ENCODE data around the gene ZPR1. TPM values are rescaled to one million over a fixed set of nuclear protein-coding genes. Genes with fewer than 3 reads are reported as not detected.

Gene ZPR1
- total RNA-seq, 1 donor from 2014 or later: 33.4 TPM

DNA sequence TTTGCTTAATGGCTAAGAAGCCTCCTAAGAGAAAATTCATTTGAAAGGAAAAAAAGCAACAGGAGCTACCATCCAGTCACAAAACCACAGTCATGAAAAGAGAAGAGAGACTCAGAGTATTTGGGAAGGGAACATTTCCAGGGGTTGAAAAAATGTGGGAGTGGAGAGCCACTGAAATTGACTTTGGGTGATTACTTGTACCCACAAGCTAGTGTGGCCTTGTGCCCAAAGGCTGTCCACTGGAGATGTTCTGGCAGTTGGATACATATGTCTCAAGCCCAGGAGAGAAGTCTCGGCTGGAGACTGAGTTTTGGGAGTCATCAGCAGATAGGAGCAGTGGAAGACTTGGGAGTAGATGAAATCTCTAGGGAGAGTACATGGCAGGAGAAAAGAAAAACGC lies 7.0 kb upstream of the ZPR1 start:
- H3K36me3 Mint-ChIP-seq (ENCODE audit: low read depth, unreplicated experiment): no peaks in the 10 kb centered on the region
- TF ChIP-seq, protein P1, sequence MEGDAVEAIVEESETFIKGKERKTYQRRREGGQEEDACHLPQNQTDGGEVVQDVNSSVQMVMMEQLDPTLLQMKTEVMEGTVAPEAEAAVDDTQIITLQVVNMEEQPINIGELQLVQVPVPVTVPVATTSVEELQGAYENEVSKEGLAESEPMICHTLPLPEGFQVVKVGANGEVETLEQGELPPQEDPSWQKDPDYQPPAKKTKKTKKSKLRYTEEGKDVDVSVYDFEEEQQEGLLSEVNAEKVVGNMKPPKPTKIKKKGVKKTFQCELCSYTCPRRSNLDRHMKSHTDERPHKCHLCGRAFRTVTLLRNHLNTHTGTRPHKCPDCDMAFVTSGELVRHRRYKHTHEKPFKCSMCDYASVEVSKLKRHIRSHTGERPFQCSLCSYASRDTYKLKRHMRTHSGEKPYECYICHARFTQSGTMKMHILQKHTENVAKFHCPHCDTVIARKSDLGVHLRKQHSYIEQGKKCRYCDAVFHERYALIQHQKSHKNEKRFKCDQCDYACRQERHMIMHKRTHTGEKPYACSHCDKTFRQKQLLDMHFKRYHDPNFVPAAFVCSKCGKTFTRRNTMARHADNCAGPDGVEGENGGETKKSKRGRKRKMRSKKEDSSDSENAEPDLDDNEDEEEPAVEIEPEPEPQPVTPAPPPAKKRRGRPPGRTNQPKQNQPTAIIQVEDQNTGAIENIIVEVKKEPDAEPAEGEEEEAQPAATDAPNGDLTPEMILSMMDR (IDR thresholded peaks at IDR 0.05; ENCODE audit: unreplicated experiment): no peak
- H3K27ac Mint-ChIP-seq (ENCODE audit: unreplicated experiment): no peak overlapping the region
- no peak for DNase-seq (ENCODE audit: low spot score)
- no peak overlapping the region for H3K4me3 Mint-ChIP-seq (ENCODE audit: unreplicated experiment)
- no peaks in the 10 kb centered on the region for H3K9me3 Mint-ChIP-seq (ENCODE audit: unreplicated experiment)
- H3K4me1 Mint-ChIP-seq (ENCODE audit: unreplicated experiment): no peaks in the 10 kb centered on the region
- peaks cover 6% of the 10 kb centered on the region for H3K27me3 Mint-ChIP-seq (ENCODE audit: unreplicated experiment)

DNA sequence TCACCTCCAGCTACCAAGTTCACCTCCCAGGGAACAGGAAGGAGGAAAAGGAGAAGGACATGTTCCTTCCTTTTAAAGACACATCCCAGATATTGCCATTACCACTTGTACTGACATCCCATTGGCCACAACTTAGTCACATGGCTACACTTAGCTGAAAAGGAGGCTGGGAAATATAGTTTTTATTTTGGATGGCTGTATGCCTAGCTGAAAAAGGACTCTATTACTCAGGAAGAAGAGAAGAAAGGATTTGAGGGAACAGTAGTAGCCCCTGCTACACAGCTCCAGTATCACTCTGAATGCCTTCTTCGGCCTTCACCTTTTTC lies 5.9 kb upstream of the ZPR1 start:
- H3K27ac Mint-ChIP-seq (ENCODE audit: unreplicated experiment): no peak overlapping the region
- no peak overlapping the region for H3K4me3 Mint-ChIP-seq (ENCODE audit: unreplicated experiment)
- H3K36me3 Mint-ChIP-seq (ENCODE audit: low read depth, unreplicated experiment): no peaks in the 10 kb centered on the region
- H3K27me3 Mint-ChIP-seq (ENCODE audit: unreplicated experiment): peaks cover 6% of the 10 kb centered on the region
- no peaks in the 10 kb centered on the region for H3K4me1 Mint-ChIP-seq (ENCODE audit: unreplicated experiment)
- no peak for DNase-seq (ENCODE audit: low spot score)
- no peaks in the 10 kb centered on the region for H3K9me3 Mint-ChIP-seq (ENCODE audit: unreplicated experiment)
- TF ChIP-seq, protein P1 (IDR thresholded peaks at IDR 0.05; ENCODE audit: unreplicated experiment): no peak

DNA sequence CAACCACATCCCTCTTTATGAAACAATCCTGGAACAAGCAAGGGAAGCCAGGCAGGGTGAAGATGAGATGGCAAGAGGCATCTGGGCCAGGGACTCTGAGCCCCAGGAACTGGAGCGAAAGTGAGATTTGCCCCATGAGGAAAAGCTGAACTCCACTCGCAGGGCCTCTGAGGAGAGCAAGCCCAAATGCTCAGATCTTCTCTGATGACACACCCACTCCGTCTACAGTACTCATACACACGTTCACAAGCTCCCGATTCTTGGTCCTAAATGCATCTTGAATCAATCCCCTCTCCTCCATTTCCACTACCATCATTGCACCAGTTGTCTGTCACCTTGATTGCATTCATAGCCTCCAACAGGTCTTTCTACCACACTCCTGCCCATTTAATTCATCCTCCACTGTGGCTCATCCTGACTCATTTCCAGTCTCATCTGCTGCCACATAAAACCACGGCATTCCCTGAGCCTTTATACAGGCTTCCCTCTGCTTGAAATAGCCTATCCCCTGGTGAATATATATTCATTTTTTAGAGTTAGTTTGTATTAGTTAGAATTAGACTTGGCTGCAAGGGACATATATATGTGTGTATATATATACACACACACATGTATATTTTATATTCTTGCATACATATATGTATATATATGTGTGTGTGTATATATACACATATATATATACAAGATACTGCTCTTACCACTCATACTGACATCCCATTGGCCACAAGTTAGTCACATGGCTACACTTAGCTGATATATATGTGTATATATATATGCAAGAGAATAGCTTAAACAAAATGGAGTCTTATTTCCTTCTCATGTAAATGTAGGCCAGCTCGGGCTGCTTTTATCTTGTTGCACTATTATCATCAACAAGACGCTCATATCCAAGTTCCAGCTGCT lies 5.3 kb upstream of the ZPR1 start:
- no peaks in the 10 kb centered on the region for H3K9me3 Mint-ChIP-seq (ENCODE audit: unreplicated experiment)
- peaks cover 10% of the 10 kb centered on the region for H3K27me3 Mint-ChIP-seq (ENCODE audit: unreplicated experiment)
- H3K27ac Mint-ChIP-seq (ENCODE audit: unreplicated experiment): no peak overlapping the region
- peaks cover 5% of the 10 kb centered on the region for H3K4me1 Mint-ChIP-seq (ENCODE audit: unreplicated experiment)
- H3K36me3 Mint-ChIP-seq (ENCODE audit: low read depth, unreplicated experiment): no peaks in the 10 kb centered on the region
- H3K4me3 Mint-ChIP-seq (ENCODE audit: unreplicated experiment): no peak overlapping the region
- TF ChIP-seq, protein P1 (IDR thresholded peaks at IDR 0.05; ENCODE audit: unreplicated experiment): no peak
- DNase-seq (ENCODE audit: low spot score): no peak

DNA sequence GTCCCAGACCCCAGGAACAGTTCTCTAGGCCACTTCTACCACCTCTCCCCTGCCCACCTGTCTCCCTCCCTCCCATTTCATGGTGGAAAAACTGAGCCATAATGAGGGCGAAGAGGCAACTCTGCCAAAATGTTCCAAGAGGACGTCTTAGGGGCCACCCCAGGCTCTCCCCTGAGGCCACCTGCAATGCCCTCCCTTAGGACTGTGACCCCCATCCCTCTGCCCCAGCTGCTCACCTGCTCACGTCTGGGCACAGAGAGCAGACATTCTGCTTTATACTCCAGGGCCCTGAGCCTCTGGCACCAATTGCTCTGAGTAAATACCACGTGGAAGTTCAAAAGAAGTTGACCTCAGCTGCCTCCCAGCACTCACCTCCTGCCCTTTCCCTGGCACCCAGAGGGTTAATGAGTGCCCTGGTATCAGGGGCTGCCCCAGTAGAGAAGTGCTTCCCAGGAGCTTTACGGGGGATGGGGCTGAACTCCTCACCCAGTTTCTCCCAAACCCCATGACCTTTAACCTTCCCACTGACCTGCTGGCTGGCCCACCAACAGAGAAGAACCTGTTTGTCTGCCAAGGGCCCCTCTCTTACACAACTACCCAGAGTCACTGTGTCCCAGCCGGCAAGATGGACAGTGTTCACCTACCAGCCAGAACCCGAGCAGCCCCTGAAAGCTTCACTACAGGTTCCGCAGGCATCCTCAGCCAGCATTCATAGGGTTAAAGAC lies 4.5 kb upstream of the ZPR1 start:
- no peaks in the 10 kb centered on the region for H3K36me3 Mint-ChIP-seq (ENCODE audit: low read depth, unreplicated experiment)
- DNase-seq (ENCODE audit: low spot score): no peak
- TF ChIP-seq, protein P1 (IDR thresholded peaks at IDR 0.05; ENCODE audit: unreplicated experiment): no peak
- no peak overlapping the region for H3K27ac Mint-ChIP-seq (ENCODE audit: unreplicated experiment)
- H3K9me3 Mint-ChIP-seq (ENCODE audit: unreplicated experiment): no peaks in the 10 kb centered on the region
- peaks cover 10% of the 10 kb centered on the region for H3K27me3 Mint-ChIP-seq (ENCODE audit: unreplicated experiment)
- H3K4me1 Mint-ChIP-seq (ENCODE audit: unreplicated experiment): peaks cover 6% of the 10 kb centered on the region
- no peak overlapping the region for H3K4me3 Mint-ChIP-seq (ENCODE audit: unreplicated experiment)

DNA sequence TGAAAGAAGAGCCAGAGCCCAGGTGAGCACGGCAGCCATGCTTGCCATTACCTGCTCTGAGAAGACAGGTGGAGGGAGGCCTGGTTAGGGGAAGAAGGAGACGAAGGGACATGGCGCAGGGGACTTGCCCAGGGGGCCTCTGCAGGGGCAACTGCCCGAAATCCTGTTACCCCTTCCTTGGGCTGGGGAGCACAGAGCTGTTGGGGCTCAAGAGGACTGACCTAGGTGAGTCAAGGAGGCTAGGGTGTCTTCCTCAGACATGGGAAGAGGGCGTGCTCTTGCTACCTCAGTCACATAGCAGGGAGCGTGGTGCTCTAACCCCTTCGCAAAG lies 4.0 kb upstream of the ZPR1 start, which contains the start of gene APOA5:
TSS of gene APOA5 (minus strand) at position 67 of the 331 bp plus-strand sequence. CDS start at position 48, 19 bp downstream.
- H3K27ac Mint-ChIP-seq (ENCODE audit: unreplicated experiment): no peak within 1 kb of the TSS
- no peak for DNase-seq (ENCODE audit: low spot score)
- H3K4me3 Mint-ChIP-seq (ENCODE audit: unreplicated experiment): no peak within 1 kb of the TSS
- H3K9me3 Mint-ChIP-seq (ENCODE audit: unreplicated experiment): no peaks in the 10 kb centered on the region
- TF ChIP-seq, protein P1 (IDR thresholded peaks at IDR 0.05; ENCODE audit: unreplicated experiment): no peak
- H3K36me3 Mint-ChIP-seq (ENCODE audit: low read depth, unreplicated experiment): no peaks in the 10 kb centered on the region
- H3K27me3 Mint-ChIP-seq (ENCODE audit: unreplicated experiment): peaks cover 8% of the 10 kb centered on the region
- peaks cover 11% of the 10 kb centered on the region for H3K4me1 Mint-ChIP-seq (ENCODE audit: unreplicated experiment)

Data from endothelial cell (in vitro differentiated cells).